Astrocyte (in vitro differentiated cells and primary cell): ENCODE results near the gene SLC25A31. TPM values are rescaled to one million over a fixed set of nuclear protein-coding genes. Genes with fewer than 3 reads are reported as not detected.

Source experiments
- DNase-seq: peaks from one replicate; pipeline ENCODE4 v3.0.0-alpha.2; 2010; ENCODE audit warnings: low read depth
- FAIRE-seq: peaks from 2 replicates; lab custom pipeline; 2011; peaks lifted over from hg19 to GRCh38; lab: Jason Lieb, UNC
- H2AFZ ChIP-seq: 2 replicates; pipeline ENCODE4 v1.6.0; 2012; ENCODE audit warnings: low read depth, low read length, inconsistent platforms
- H3K27ac ChIP-seq: 2 replicates; pipeline ENCODE4 v1.5.1; 2011; ENCODE audit warnings: low read depth, low read length, inconsistent platforms
- H3K27me3 ChIP-seq: 2 replicates; pipeline ENCODE4 v1.6.0; 2011; ENCODE audit warnings: low read length, inconsistent platforms; ENCODE audit not compliant: insufficient read depth
- H3K36me3 ChIP-seq: 2 replicates; pipeline ENCODE4 v1.5.1; 2011; ENCODE audit warnings: low read length, inconsistent platforms; ENCODE audit not compliant: insufficient read depth
- H3K4me1 ChIP-seq: 2 replicates; pipeline ENCODE4 v1.5.1; 2011; ENCODE audit warnings: low read length, inconsistent platforms; ENCODE audit not compliant: insufficient read depth
- H3K4me2 ChIP-seq: 2 replicates; pipeline ENCODE4 v1.6.0; 2012; ENCODE audit warnings: low read length, inconsistent platforms
- H3K4me3 ChIP-seq: 2 replicates; pipeline ENCODE4 v1.5.1; 2011; ENCODE audit warnings: low read depth, mild to moderate bottlenecking, low read length, inconsistent platforms; ENCODE audit not compliant: insufficient read depth
- H3K79me2 ChIP-seq: 2 replicates; pipeline ENCODE4 v1.6.0; 2012; ENCODE audit warnings: mild to moderate bottlenecking, low read length, inconsistent platforms; ENCODE audit not compliant: insufficient read depth
- H3K9ac ChIP-seq: 2 replicates; pipeline ENCODE4 v1.6.0; 2012; ENCODE audit warnings: mild to moderate bottlenecking, low read length, inconsistent platforms
- H3K9me3 ChIP-seq: 2 replicates; pipeline ENCODE4 v1.5.1; 2012; ENCODE audit warnings: low read depth, mild to moderate bottlenecking, low read length, inconsistent platforms; ENCODE audit not compliant: insufficient read depth
- H4K20me1 ChIP-seq: 2 replicates; pipeline ENCODE4 v1.6.0; 2012; ENCODE audit warnings: low read length, inconsistent platforms; ENCODE audit not compliant: insufficient read depth
- H3K27ac Mint-ChIP-seq: one replicate; pipeline ENCODE4 v1.8.0; 2021; ENCODE audit warnings: mild to moderate bottlenecking, mixed read lengths; ENCODE audit not compliant: unreplicated experiment
- H3K27me3 Mint-ChIP-seq: one replicate; pipeline ENCODE4 v1.8.0; 2021; ENCODE audit warnings: low read depth, mixed read lengths; ENCODE audit not compliant: unreplicated experiment
- H3K36me3 Mint-ChIP-seq: one replicate; pipeline ENCODE4 v1.8.0; 2021; ENCODE audit warnings: low read depth, mixed read lengths; ENCODE audit not compliant: unreplicated experiment
- H3K4me1 Mint-ChIP-seq: one replicate; pipeline ENCODE4 v1.8.0; 2021; ENCODE audit warnings: low read depth, mixed read lengths; ENCODE audit not compliant: unreplicated experiment
- H3K4me3 Mint-ChIP-seq: one replicate; pipeline ENCODE4 v1.8.0; 2021; ENCODE audit warnings: mild to moderate bottlenecking, moderate library complexity, mixed read lengths; ENCODE audit not compliant: unreplicated experiment
- H3K9me3 Mint-ChIP-seq: one replicate; pipeline ENCODE4 v1.8.0; 2021; ENCODE audit warnings: mild to moderate bottlenecking, mixed read lengths; ENCODE audit not compliant: unreplicated experiment
- CTCF ChIP-seq: IDR thresholded peaks from 2 replicates; pipeline ENCODE4 v1.5.1; 2011; ENCODE audit warnings: low read depth, mild to moderate bottlenecking, inconsistent platforms, low read length, moderate library complexity; ENCODE audit not compliant: insufficient read depth
- EZH2 ChIP-seq: IDR thresholded peaks from 2 replicates; pipeline ENCODE4 v1.6.1; 2012; ENCODE audit warnings: mild to moderate bottlenecking, low read length, inconsistent platforms; ENCODE audit not compliant: insufficient read depth
- total RNA-seq: library from RNA; stranded (reverse); gene quantifications from 2 replicates; pipeline ENCODE4 v1.2.1, GENCODE V29; 2021

SLC25A31 gene
- total RNA-seq, 1 donor from 2014 or later, result not detected

- peaks cover 13% of the 10 kb centered on the region for H3K4me1 ChIP-seq
- H4K20me1 ChIP-seq, result no peaks in the 10 kb centered on the region
- Mint-ChIP-seq H3K36me3 (peaks cover 23% of the 10 kb centered on the region), H3K4me1 (peaks cover 13% of the 10 kb centered on the region), H3K9me3 (no peaks in the 10 kb centered on the region), H3K27me3 (no peaks in the 10 kb centered on the region), H3K4me3 (no peak overlapping the region), H3K27ac (peak overlapping the region; percentile 70)
- H3K4me3 ChIP-seq, result no peak overlapping the region
- H3K9ac ChIP-seq, result peak overlapping the region; percentile 35
- no peaks in the 10 kb centered on the region for H3K27me3 ChIP-seq
- peak overlapping the region; percentile 54 for H3K4me2 ChIP-seq
- no peaks in the 10 kb centered on the region for H3K9me3 ChIP-seq
- H3K27ac ChIP-seq, result peak overlapping the region; percentile 25
- H2AFZ ChIP-seq, result peak overlapping the region; percentile 10
- H3K79me2 ChIP-seq, result no peaks in the 10 kb centered on the region
- FAIRE-seq (no peak), DNase-seq (peak; percentile 84)
- TF ChIP-seq CTCF (no peak), EZH2 (no peak)
- H3K36me3 ChIP-seq, result peaks cover 8% of the 10 kb centered on the region
Measured at GRCh38 chr4:127708985-127709384, 21.2 kb upstream of the SLC25A31 start.

GRCh38 chr4:127709456-127709855 is 20.7 kb upstream of the SLC25A31 start:
- peak overlapping the region; percentile 70 for H3K27ac Mint-ChIP-seq
- H2AFZ ChIP-seq, result peak overlapping the region; percentile 10

More at GRCh38 chr4:127709456-127709855, 20.7 kb upstream of the SLC25A31 start:
- FAIRE-seq (peak; percentile 13), DNase-seq (peak; percentile 50)
- no peaks in the 10 kb centered on the region for H4K20me1 ChIP-seq
- H3K4me3 ChIP-seq, result no peak overlapping the region
- H3K9ac ChIP-seq, result peak overlapping the region; percentile 35
- H3K79me2 ChIP-seq, result no peaks in the 10 kb centered on the region
- peak overlapping the region; percentile 25 for H3K27ac ChIP-seq
- Mint-ChIP-seq H3K36me3 (peaks cover 24% of the 10 kb centered on the region), H3K4me3 (no peak overlapping the region), H3K9me3 (no peaks in the 10 kb centered on the region), H3K27me3 (no peaks in the 10 kb centered on the region), H3K4me1 (peaks cover 13% of the 10 kb centered on the region)
- H3K9me3 ChIP-seq, result no peaks in the 10 kb centered on the region
- peak overlapping the region; percentile 54 for H3K4me2 ChIP-seq
- H3K27me3 ChIP-seq, result no peaks in the 10 kb centered on the region
- TF ChIP-seq CTCF (no peak), EZH2 (no peak)
- H3K4me1 ChIP-seq, result peaks cover 13% of the 10 kb centered on the region
- peaks cover 8% of the 10 kb centered on the region for H3K36me3 ChIP-seq
